ENCODE data around the gene GRM4.

GRCh38 chr6:34145161-34146020, 496 bp downstream of the GRM4 start:
- no peak for TF ChIP-seq POLR2A (IDR thresholded peaks at IDR 0.05; ENCODE audit: low read depth, low read length)
- no peak for TF ChIP-seq RCOR1 (conservative IDR thresholded peaks at IDR 0.05; ENCODE audit: low read depth, low read length)
- no peak for TF ChIP-seq EZH2 (IDR thresholded peaks at IDR 0.05; ENCODE audit: borderline replicate concordance, control insufficient read depth, low read depth, low read length)
- no peak for TF ChIP-seq POLR2AphosphoS2 (IDR thresholded peaks at IDR 0.05; ENCODE audit: low read depth, low read length)
- TF ChIP-seq, protein P1, sequence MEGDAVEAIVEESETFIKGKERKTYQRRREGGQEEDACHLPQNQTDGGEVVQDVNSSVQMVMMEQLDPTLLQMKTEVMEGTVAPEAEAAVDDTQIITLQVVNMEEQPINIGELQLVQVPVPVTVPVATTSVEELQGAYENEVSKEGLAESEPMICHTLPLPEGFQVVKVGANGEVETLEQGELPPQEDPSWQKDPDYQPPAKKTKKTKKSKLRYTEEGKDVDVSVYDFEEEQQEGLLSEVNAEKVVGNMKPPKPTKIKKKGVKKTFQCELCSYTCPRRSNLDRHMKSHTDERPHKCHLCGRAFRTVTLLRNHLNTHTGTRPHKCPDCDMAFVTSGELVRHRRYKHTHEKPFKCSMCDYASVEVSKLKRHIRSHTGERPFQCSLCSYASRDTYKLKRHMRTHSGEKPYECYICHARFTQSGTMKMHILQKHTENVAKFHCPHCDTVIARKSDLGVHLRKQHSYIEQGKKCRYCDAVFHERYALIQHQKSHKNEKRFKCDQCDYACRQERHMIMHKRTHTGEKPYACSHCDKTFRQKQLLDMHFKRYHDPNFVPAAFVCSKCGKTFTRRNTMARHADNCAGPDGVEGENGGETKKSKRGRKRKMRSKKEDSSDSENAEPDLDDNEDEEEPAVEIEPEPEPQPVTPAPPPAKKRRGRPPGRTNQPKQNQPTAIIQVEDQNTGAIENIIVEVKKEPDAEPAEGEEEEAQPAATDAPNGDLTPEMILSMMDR (IDR thresholded peaks at IDR 0.05 in 2 of 3, conservative IDR thresholded peaks at IDR 0.05 in 1 of 3; ENCODE audit: control insufficient read depth in 2 of 3, extremely low read depth in 1 of 3, insufficient read depth in 1 of 3, low read depth in 3 of 3, low read length in 3 of 3): no peak
- no peak for TF ChIP-seq SIX5 (IDR thresholded peaks at IDR 0.05; ENCODE audit: low read depth, low read length, severe bottlenecking)
- TF ChIP-seq CEBPB (IDR thresholded peaks at IDR 0.05; ENCODE audit: borderline replicate concordance in 1 of 2, low read depth in 2 of 2, low read length in 2 of 2): no peak
- no peak for TF ChIP-seq ZNF24 (IDR thresholded peaks at IDR 0.05)
- no peak for TF ChIP-seq TCF3 (IDR thresholded peaks at IDR 0.05; ENCODE audit: borderline replicate concordance, insufficient read depth, low read depth, low read length)

Data from GM12878 (cell line).